ENCODE results near the gene ARHGAP8. TPM values are rescaled to one million over a fixed set of nuclear protein-coding genes. Genes with fewer than 3 reads are reported as not detected.
A peak's percentile ranks its signal among the peaks of the same experiment; 100 is the strongest.

Gene ARHGAP8
- total RNA-seq, 1 experiment from 2014 or later: 24.8 TPM

DNA sequence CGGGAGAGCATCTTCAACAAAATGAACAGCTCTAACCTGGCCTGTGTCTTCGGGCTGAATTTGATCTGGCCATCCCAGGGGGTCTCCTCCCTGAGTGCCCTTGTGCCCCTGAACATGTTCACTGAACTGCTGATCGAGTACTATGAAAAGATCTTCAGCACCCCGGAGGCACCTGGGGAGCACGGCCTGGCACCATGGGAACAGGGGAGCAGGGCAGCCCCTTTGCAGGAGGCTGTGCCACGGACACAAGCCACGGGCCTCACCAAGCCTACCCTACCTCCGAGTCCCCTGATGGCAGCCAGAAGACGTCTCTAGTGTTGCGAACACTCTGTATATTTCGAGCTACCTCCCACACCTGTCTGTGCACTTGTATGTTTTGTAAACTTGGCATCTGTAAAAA is 109.9 kb downstream of the ARHGAP8 start:
- Histone ChIP-seq H3K4me3 (ENCODE audit: insufficient read depth, low read depth, low read length) (no peak overlapping the region), H3K27me3 (ENCODE audit: control insufficient read depth, insufficient read depth, low read length) (no peaks in the 10 kb centered on the region), H3K36me3 (replicated peaks; ENCODE audit: control insufficient read depth, insufficient read depth, low read length) (peaks cover 2% of the 10 kb centered on the region)
- peak; percentile 25 for DNase-seq

DNA sequence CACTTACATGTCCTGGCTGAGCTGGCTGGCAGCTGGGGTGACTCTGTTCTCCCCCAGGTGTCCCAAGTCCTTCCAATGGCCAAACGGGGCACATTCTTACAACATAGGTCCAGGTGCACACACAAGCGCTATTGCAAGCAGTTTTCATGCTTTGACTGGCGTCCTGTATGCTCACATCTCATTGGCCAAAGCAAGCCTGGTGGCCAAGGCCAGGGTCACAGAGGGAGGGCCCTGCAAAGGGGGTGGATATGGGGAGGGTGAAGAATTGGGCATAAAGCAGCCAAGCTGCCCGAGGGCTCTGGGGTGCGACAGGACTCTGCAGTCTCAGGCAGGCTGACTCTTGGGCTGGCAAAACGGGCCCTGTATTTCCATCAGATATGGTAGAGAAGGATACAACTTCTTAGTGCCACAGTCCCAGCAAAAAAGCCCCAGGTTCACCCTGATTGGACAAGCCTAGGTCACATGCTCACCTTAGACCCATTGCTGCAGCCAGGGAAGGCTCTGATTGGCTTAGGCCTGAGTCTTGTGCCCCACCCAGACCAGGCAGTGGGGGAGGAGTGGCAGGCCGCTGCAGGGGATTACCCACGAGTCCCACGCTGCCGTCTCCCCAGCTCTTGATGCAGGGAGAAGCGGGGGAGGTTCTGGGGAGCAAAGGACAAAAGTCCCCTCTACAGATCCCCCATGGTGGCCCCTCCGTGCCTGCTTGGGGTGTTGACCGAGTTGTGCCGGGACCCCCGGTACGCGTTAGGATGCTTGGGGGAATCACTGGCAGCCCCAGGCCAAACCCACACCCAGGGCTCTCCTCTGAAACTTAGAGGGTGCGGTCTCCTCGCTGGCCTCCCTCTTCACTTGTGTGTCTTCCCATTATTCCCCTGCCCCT is 110.8 kb downstream of the ARHGAP8 start:
- DNase-seq: peak; percentile 90
- H3K36me3 ChIP-seq (replicated peaks; ENCODE audit: control insufficient read depth, insufficient read depth, low read length): no peaks in the 10 kb centered on the region; the same call in none of the 2 replicates
- H3K27me3 ChIP-seq (ENCODE audit: control insufficient read depth, insufficient read depth, low read length): no peaks in the 10 kb centered on the region
- no peak overlapping the region for H3K4me3 ChIP-seq (ENCODE audit: insufficient read depth, low read depth, low read length)

DNA sequence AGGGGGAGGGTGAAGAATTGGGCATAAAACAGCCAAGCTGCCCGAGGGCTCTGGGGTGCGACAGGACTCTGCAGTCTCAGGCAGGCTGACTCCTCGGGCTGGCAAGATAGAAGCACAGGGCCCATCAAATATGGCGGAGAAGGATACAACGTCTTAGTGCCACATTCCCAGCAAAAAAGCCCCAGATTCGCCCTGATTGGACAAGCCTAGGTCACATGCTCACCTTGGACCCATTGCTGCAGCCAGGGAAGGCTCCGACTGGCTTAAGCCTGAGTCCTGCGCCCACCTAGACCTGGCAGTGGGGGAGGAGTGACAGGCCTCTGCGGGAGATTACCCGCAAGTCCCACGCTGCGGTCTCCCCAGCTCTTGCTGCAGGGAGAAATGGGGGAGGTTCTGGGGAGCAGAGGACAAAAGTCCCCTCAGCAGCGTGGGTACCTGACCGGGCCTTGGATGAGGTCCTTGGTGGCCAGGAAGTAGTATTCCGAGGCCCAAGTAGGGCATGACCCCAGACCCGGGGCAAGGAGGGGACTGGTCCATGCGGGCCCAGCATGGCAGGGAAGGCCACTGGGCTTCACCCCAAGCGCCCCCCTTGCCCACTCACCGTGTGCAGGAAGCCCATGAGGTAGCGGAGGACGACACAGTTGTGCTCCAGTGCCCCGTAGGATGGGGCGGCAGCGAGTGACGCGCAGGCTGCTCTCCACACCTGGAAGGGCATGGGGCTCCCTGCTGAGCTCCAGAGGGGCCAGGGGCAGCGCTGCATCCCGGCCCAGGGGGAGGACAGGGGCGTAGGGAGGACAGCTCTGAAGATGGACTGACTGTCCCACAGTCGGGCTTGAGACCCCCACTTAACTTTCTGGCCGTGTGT is 113.0 kb downstream of the ARHGAP8 start:
- no peaks in the 10 kb centered on the region for H3K27me3 ChIP-seq (ENCODE audit: control insufficient read depth, insufficient read depth, low read length)
- peak; percentile 63 for DNase-seq
- no peaks in the 10 kb centered on the region; the same call in none of the 2 replicates for H3K36me3 ChIP-seq (replicated peaks; ENCODE audit: control insufficient read depth, insufficient read depth, low read length)
- H3K4me3 ChIP-seq (ENCODE audit: insufficient read depth, low read depth, low read length): no peak overlapping the region

DNA sequence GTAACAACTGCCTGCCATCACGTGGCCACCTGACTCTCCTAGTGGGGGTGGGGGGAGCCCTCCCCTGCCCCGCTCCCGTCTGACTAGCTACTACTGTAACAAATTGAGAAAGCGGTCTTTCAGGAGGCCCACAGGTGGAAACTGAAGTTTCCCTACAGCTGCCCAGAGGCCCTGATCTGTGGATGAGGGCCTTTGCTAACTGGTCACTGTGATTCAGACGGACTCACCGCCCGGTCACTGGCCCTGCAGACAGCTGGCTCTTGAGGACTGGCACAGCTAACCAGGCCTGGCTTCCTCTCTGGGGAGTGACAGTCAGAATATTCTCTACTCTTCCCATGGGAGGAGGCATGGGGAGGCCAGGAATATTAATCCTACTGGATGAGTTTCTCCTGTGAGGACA is 116.8 kb downstream of the ARHGAP8 start:
- Histone ChIP-seq H3K27me3 (ENCODE audit: control insufficient read depth, insufficient read depth, low read length) (no peaks in the 10 kb centered on the region), H3K36me3 (replicated peaks; ENCODE audit: control insufficient read depth, insufficient read depth, low read length) (peaks cover 4% of the 10 kb centered on the region; the same call in 1 of the 2 replicates), H3K4me3 (ENCODE audit: insufficient read depth, low read depth, low read length) (no peak overlapping the region)
- peak; percentile 37 for DNase-seq

DNA sequence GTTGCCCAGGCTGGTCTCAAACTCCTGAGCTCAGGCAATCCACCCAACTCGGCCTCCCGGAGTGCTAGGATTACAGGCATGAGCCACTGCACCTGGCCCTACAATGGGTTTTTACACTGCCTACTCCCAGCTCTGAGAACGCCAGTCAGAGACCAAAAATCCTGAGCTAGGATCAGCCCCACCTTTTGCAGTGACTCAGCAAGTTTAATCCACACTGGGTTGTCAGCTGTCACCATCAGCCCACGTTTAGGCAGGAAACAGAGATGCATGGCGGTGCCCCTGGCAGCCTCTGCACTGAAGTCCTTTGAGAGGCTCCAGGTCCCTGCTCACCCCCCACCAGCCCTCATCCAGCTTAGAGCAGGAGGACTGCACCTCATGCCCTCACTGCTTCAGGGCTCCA is 117.6 kb downstream of the ARHGAP8 start:
- peak; percentile 67 for DNase-seq
- H3K27me3 ChIP-seq (ENCODE audit: control insufficient read depth, insufficient read depth, low read length): no peaks in the 10 kb centered on the region
- no peak overlapping the region for H3K4me3 ChIP-seq (ENCODE audit: insufficient read depth, low read depth, low read length)
- H3K36me3 ChIP-seq (replicated peaks; ENCODE audit: control insufficient read depth, insufficient read depth, low read length): peaks cover 4% of the 10 kb centered on the region; the same call in 1 of the 2 replicates

DNA sequence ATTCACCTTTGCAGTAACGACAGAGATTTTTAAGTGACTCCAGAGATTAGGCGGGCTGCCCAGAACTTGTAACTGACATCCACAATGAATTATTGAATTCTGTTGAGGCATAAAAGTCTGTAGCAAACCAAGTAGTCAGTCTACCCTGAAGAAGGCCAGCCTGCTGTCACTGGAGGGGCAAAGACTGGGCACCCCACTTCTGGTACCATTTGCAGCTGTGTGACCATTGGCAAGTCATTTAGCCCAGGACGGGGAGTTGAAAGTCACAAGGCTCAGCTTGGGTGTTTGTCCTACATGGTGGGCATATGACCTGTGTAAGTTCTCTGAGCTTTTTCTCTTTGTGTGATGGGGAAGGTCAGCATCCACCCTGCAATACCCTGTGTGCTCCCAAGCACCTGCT is 119.4 kb downstream of the ARHGAP8 start:
- no peak for DNase-seq
- Histone ChIP-seq H3K4me3 (ENCODE audit: insufficient read depth, low read depth, low read length) (no peak overlapping the region), H3K36me3 (replicated peaks; ENCODE audit: control insufficient read depth, insufficient read depth, low read length) (peaks cover 4% of the 10 kb centered on the region), H3K27me3 (ENCODE audit: control insufficient read depth, insufficient read depth, low read length) (no peaks in the 10 kb centered on the region)

DNA sequence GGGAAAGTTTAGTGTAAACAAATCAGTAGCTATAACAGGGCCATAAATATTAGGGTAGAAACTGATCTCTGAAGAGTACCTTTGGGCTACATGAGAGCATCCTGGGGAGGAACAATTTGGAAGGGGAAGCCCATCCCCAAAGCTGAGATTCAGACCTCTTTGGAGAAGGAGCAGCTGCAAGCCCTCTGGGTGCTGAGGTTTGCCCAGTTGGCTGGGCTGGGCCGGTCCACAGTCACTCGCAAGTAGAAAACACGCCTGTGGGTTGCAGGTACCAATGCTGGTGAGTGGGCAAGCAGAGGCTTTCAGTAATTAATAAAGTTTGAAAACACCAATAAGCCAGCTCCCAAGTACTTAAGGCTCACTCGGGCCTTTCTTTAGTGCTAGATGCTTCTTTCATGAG is 124.5 kb downstream of the ARHGAP8 start:
- no peaks in the 10 kb centered on the region for H3K27me3 ChIP-seq (ENCODE audit: control insufficient read depth, insufficient read depth, low read length)
- peaks cover 1% of the 10 kb centered on the region for H3K36me3 ChIP-seq (replicated peaks; ENCODE audit: control insufficient read depth, insufficient read depth, low read length)
- no peak overlapping the region for H3K4me3 ChIP-seq (ENCODE audit: insufficient read depth, low read depth, low read length)
- DNase-seq: no peak

DNA sequence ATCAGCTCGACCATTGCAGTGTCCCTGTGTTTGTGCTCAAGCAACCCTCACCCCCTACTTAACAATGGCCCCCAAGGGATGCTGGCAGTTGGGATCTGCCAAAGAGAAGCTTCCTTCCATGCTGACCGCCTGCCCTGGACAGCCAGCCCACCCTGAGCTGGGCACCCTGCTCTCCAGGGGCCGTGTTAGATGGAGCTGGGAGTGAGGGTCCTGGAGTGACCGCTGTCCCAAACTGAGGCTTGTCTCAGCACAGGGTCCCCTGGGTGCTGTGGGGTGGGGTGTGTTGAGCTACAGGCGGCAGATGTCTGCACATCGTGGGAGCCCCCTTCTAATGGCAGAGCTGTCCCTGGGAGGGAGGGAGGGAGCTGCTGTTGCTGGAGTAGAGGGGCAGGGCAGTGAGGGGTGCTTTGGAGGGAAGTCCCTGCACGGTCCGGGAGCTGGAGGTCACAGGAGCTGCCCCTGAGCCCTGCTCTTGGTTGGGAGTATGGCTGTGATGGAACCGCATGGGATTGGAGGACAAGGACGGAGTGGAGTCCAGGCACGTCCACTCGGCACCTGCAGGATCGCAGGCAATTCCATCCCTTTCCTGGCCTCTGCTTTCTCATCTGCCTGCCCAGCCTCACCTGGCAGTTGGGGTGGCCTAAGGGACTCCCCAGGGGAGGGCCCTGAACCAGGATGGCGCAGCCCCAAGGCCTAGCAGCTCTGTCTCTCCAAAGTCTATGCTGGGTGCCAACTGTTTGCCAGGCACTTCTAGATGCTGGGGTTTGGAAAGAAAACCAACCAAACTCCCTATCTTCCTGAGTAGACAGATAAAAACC is 126.3 kb downstream of the ARHGAP8 start:
- peak; percentile 46 for DNase-seq
- no peaks in the 10 kb centered on the region for H3K27me3 ChIP-seq (ENCODE audit: control insufficient read depth, insufficient read depth, low read length)
- H3K36me3 ChIP-seq (replicated peaks; ENCODE audit: control insufficient read depth, insufficient read depth, low read length): peaks cover 3% of the 10 kb centered on the region
- H3K4me3 ChIP-seq (ENCODE audit: insufficient read depth, low read depth, low read length): no peak overlapping the region

DNA sequence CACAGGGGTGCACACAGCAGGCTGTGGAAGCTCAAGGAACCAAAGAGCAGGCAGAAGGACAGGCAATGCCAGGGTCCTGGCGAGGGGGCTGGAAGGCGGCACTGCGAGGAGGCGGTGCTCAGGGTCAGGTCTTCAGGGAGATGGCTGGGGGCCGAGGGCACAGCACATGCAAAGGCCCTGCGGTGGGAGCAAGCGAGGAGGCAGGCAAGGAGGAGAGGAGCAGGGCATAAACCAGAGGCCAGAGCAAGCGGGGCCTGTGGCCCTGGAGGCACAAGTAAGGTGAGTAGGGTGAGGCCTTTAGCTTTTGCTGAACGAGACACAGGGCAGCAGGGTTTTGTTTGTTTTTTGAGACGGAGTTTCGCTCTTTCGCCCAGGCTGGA is 126.9 kb downstream of the ARHGAP8 start:
- no peak for DNase-seq
- Histone ChIP-seq H3K4me3 (ENCODE audit: insufficient read depth, low read depth, low read length) (no peak overlapping the region), H3K36me3 (replicated peaks; ENCODE audit: control insufficient read depth, insufficient read depth, low read length) (peaks cover 3% of the 10 kb centered on the region), H3K27me3 (ENCODE audit: control insufficient read depth, insufficient read depth, low read length) (no peaks in the 10 kb centered on the region)

DNA sequence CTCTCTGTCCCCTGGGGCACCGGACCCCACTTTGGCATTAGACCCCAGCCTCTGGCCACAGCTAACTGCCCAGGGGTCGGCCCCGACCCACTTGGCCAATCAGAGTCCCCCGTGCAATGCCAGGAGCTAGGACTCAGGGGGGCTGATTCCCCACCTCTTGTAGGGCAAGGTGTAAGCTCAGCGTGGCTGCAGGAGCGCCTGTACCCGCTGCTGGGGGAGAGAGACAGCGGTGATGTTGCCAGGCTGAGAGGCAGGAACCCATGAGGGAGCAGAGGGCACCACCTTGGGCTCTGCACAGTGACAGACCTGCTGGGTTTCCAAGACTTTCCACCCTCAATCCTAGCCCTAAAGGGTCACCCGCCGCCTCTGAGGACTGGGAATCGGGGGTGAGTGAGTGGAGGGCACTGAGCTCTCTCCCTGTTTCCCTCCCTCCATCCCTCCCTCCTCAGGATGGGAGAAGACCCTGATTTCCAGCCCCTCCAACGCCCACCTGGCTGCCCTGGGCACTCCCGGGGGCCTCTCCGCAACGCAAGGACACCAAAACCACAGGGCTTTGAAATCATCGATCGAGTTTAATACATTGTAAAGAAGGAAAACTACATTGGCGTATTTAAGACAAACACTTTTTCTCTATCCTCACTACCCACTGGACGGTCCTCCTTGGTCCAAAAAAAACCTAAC is 128.4 kb downstream of the ARHGAP8 start:
- Histone ChIP-seq H3K36me3 (replicated peaks; ENCODE audit: control insufficient read depth, insufficient read depth, low read length) (peaks cover 8% of the 10 kb centered on the region), H3K4me3 (ENCODE audit: insufficient read depth, low read depth, low read length) (no peak overlapping the region), H3K27me3 (ENCODE audit: control insufficient read depth, insufficient read depth, low read length) (no peaks in the 10 kb centered on the region)
- peak; percentile 44 for DNase-seq

DNA sequence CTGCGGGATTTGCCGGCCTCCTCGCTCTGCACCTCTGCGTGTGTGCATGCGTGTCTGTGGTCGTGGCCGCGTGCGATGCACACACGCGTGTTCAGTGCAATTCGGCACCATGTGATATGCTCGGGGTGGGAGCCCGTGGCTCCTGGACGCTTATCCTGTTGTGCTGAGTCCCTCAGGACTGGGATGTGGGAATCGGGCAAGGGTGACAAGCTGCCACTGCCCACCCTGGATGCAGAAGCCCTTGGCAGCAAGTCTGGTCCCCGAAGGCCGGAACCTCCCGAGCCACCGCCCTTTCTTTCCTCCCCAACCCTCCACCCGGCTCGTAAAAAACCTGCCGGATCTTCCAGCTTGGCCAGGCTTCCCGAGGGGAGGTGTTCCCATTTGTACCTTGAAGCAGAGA is 129.2 kb downstream of the ARHGAP8 start:
- no peak overlapping the region for H3K4me3 ChIP-seq (ENCODE audit: insufficient read depth, low read depth, low read length)
- peak; percentile 38 for DNase-seq
- no peaks in the 10 kb centered on the region for H3K27me3 ChIP-seq (ENCODE audit: control insufficient read depth, insufficient read depth, low read length)
- H3K36me3 ChIP-seq (replicated peaks; ENCODE audit: control insufficient read depth, insufficient read depth, low read length): peaks cover 8% of the 10 kb centered on the region

DNA sequence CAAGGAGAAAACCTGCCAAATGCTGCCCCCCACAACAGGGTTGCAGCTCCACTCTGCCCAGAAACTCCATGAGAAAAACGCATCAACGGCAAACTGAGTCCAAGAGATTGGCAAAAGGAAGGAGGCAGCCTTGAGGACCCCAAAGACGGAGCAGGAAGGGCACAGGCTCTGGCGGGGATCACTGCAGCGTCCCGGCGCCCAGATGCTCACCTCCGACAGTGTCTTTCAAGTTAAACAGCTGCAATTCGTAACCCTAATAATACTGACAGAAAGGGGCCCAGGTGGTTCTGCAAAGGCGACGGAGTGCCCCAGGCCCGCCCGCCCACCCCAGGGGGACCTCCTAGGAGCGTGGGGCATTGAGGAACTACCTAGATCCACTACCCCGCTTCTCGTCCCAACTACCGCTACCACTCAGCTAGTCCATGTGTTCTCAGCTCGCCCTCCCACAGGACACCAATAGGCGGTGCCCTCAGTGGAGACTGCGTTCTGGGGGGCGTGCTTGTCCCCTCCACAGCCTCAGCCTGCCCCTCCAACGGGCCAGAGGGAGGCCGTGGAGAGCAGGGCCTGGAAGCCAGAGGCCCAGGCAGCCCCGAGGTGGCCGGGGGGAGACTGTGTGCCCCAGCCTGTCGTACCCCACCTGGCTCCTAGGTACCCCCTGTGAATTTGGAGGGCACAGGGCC is 130.0 kb downstream of the ARHGAP8 start:
- DNase-seq: peak; percentile 66
- peaks cover 8% of the 10 kb centered on the region for H3K36me3 ChIP-seq (replicated peaks; ENCODE audit: control insufficient read depth, insufficient read depth, low read length)
- H3K4me3 ChIP-seq (ENCODE audit: insufficient read depth, low read depth, low read length): no peak overlapping the region
- H3K27me3 ChIP-seq (ENCODE audit: control insufficient read depth, insufficient read depth, low read length): no peaks in the 10 kb centered on the region

DNA sequence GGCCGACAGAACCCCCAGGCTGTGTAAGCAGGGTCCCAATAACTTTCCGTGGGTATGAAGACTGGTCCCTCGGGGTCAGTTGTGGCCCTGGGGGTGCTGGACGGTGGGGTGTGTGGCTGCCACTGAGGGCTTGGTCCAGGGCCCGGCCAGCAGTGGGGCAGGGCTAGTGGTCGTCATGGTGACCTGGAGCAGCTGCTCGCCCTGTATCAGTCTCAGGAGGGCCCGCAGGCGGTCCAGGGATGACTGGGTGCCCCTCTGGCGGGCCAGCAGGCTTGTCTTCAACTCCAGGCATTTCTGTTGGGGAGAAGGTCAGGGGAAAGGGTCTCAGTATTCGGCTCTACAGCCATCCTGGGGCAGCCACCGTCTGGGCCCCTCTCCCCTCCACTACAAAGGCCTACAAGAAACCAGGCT is 130.6 kb downstream of the ARHGAP8 start:
- Histone ChIP-seq H3K27me3 (ENCODE audit: control insufficient read depth, insufficient read depth, low read length) (no peaks in the 10 kb centered on the region), H3K36me3 (replicated peaks; ENCODE audit: control insufficient read depth, insufficient read depth, low read length) (peaks cover 8% of the 10 kb centered on the region), H3K4me3 (ENCODE audit: insufficient read depth, low read depth, low read length) (no peak overlapping the region)
- peak; percentile 49 for DNase-seq
